Nephron (organoid): ENCODE data around the gene CINP.

Source experiments
- H3K27ac Mint-ChIP-seq, 3 experiments: 2 replicates each; pipeline ENCODE4 v1.8.0; 2020; ENCODE audit warnings: mixed read lengths in 3 of 3, mild to moderate bottlenecking in 2 of 3, moderate library complexity in 1 of 3
- H3K27me3 Mint-ChIP-seq: 2 replicates; pipeline ENCODE4 v1.8.0; 2021; ENCODE audit warnings: low read depth, mild to moderate bottlenecking, moderate library complexity, mixed read lengths
- H3K36me3 Mint-ChIP-seq: 2 replicates; pipeline ENCODE4 v1.8.0; 2020; ENCODE audit warnings: low read depth, mixed read lengths
- H3K4me1 Mint-ChIP-seq: 2 replicates; pipeline ENCODE4 v1.8.0; 2020; ENCODE audit warnings: mixed read lengths
- H3K4me3 Mint-ChIP-seq, 3 experiments: 2 replicates each; pipeline ENCODE4 v1.8.0; 2020; ENCODE audit warnings: mild to moderate bottlenecking in 3 of 3, mixed read lengths in 3 of 3, moderate library complexity in 2 of 3
- H3K9me3 Mint-ChIP-seq: 2 replicates; pipeline ENCODE4 v1.8.0; 2020; ENCODE audit warnings: mixed read lengths
- CTCF ChIP-seq, 3 experiments: fragments of 200-600 bp; sonication (generic); IDR thresholded peaks; one replicate each; pipeline ENCODE4 v1.5.0; 2021; ENCODE audit warnings: antibody characterized with exemption in 3 of 3; ENCODE audit not compliant: unreplicated experiment in 3 of 3

Gene CINP

DNA sequence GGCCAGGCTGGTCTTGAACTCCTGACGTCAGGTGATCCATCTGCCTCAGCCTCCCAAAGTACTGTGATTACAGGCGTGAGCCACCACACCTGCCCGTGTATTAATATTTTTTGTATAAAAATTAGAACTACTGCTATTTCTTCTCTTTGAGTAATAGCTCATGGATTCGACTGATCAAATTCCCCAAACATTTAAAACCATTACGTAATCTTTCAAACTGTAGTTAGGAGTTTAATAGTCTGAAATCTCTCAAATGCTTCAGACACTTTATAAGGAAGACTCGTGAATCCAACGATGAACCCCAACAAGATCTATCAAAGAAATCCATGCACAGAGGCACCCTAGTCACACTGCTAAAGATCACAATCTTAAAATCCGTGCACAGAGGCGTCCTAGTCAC, 16.1 kb upstream of the CINP start:
- Mint-ChIP-seq H3K27me3 (no peaks in the 10 kb centered on the region), H3K36me3 (peaks cover 43% of the 10 kb centered on the region), H3K4me1 (no peaks in the 10 kb centered on the region), H3K4me3 (no peak overlapping the region), H3K27ac (no peak overlapping the region), H3K9me3 (no peaks in the 10 kb centered on the region)
- TF ChIP-seq CTCF (IDR thresholded peaks at IDR 0.05; ENCODE audit: unreplicated experiment in 3 of 3) = no peak

DNA sequence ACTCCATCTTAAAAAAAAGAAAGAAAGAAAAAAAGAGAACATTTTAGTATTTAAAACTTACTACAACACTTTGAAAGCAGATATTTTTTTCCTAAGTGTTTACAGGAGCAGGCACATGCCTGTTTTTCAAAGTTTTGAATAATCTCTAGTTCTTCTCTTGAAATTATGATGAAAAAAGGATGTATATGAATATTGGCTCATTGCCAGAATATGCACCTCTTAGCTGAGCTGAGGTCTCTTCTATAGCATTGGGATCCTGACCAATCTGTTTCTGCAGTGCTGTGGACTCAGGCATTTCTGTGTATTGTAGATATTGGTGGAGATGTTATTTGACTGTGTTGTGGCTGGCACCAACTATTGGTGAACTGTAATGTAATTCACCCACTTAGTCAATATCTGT, 15.0 kb upstream of the CINP start:
- no peak overlapping the region for H3K4me3 Mint-ChIP-seq
- no peak overlapping the region for H3K27ac Mint-ChIP-seq
- no peaks in the 10 kb centered on the region for H3K27me3 Mint-ChIP-seq
- H3K36me3 Mint-ChIP-seq = peaks cover 38% of the 10 kb centered on the region
- H3K9me3 Mint-ChIP-seq = no peaks in the 10 kb centered on the region
- no peak for TF ChIP-seq CTCF (IDR thresholded peaks at IDR 0.05; ENCODE audit: unreplicated experiment in 3 of 3)
- H3K4me1 Mint-ChIP-seq = no peaks in the 10 kb centered on the region

GRCh38 chr14:102375119-102375518, 12.4 kb upstream of the CINP start:
- no peaks in the 10 kb centered on the region for H3K4me1 Mint-ChIP-seq
- H3K27me3 Mint-ChIP-seq = no peaks in the 10 kb centered on the region
- H3K27ac Mint-ChIP-seq = no peak overlapping the region
- no peak for TF ChIP-seq CTCF (IDR thresholded peaks at IDR 0.05; ENCODE audit: unreplicated experiment in 3 of 3)
- H3K9me3 Mint-ChIP-seq = no peaks in the 10 kb centered on the region
- H3K4me3 Mint-ChIP-seq = no peak overlapping the region
- peaks cover 26% of the 10 kb centered on the region for H3K36me3 Mint-ChIP-seq

GRCh38 chr14:102374264-102374663, 11.6 kb upstream of the CINP start:
- Mint-ChIP-seq H3K27me3 (no peaks in the 10 kb centered on the region), H3K4me3 (no peak overlapping the region), H3K9me3 (no peaks in the 10 kb centered on the region), H3K27ac (no peak overlapping the region), H3K4me1 (no peaks in the 10 kb centered on the region), H3K36me3 (peaks cover 20% of the 10 kb centered on the region)
- TF ChIP-seq CTCF (IDR thresholded peaks at IDR 0.05; ENCODE audit: unreplicated experiment in 3 of 3) = no peak

DNA sequence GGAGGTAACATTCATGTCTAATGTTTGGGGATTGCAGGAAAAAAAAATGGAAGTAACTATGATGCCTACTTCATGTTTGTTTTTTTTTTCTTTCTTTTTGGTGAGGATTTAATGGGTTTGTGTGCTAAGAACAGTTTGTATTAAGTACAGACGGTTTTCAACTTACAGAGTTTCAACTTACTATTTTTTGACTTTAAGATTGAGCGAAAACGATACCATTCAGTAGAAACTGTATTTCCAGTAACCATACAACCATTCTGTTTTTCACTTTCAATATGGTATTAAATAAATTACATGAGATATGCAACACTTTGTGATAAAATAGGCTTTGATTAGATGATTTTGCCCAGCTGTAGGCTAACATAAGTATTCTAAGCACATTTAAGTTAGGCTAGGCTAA, 10.4 kb upstream of the CINP start:
- peaks cover 12% of the 10 kb centered on the region for H3K36me3 Mint-ChIP-seq
- no peak for TF ChIP-seq CTCF (IDR thresholded peaks at IDR 0.05; ENCODE audit: unreplicated experiment in 3 of 3)
- H3K27me3 Mint-ChIP-seq = no peaks in the 10 kb centered on the region
- no peak overlapping the region for H3K27ac Mint-ChIP-seq
- no peak overlapping the region for H3K4me3 Mint-ChIP-seq
- no peaks in the 10 kb centered on the region for H3K9me3 Mint-ChIP-seq
- no peaks in the 10 kb centered on the region for H3K4me1 Mint-ChIP-seq

DNA sequence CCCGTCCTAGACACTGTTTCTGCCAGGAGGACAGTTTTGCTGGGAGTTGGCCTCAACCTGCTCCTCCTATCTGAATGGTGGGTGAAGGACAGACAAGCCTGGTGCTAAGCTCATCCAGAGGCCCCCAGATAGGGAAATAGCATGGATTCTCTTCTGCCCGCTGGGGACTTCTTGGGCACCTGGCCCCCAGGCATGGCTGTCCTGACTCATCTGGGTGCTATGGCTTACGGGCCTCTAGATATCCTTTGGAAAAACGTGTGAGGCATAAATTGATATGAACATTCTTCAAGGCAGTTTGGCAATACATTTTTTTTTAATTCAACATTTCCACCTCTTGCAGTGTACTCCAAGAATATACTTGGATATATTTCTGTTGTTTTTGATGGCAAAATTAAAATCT, 8.7 kb upstream of the CINP start:
- no peak overlapping the region for H3K27ac Mint-ChIP-seq
- no peaks in the 10 kb centered on the region for H3K4me1 Mint-ChIP-seq
- H3K27me3 Mint-ChIP-seq = no peaks in the 10 kb centered on the region
- no peak for TF ChIP-seq CTCF (IDR thresholded peaks at IDR 0.05; ENCODE audit: unreplicated experiment in 3 of 3)
- H3K4me3 Mint-ChIP-seq = no peak overlapping the region
- no peaks in the 10 kb centered on the region for H3K9me3 Mint-ChIP-seq
- no peaks in the 10 kb centered on the region for H3K36me3 Mint-ChIP-seq
